Measurements from ENCODE around the gene RELN.

Gene RELN

DNA sequence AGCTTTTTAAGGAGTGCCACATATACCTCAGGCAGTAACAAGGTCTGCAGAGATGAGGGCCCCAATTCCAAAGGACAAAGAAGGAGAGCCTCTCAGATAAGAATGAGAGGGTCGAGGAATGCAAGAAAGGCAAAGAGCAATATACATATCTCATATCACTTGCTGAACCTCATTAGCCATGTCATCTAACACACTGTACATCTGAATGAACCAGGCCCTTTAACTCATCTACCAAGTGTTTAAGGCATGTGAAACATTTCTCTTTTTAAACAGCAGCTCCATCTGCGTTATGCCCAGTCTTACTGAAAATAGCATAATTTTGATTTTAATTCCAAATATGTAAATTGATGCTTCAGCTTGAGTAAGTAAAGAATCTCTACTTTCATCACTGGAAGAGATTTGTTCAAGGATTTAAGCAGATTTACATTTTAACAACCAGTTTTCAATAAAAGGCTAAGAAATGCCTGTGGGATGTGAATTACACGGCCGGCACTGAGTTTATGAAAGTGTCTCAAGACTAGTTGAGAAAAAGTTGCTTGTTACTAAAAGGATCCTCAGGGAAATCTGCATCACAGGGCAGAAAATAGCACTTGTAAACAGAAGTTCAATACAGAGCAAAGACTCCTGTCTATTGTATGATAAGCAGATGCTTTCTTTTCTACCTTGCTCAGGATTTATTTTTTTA is 419.7 kb downstream of the RELN start:
- no peaks in the 10 kb centered on the region for H3K36me3 ChIP-seq
- TF ChIP-seq Cebpa-rat (IDR thresholded peaks at IDR 0.05), result no peak
- no peaks in the 10 kb centered on the region for H3K9me3 ChIP-seq
- H3K27me3 ChIP-seq, result no peaks in the 10 kb centered on the region
- H4K20me1 ChIP-seq, result no peaks in the 10 kb centered on the region
- no peak overlapping the region for H3K9ac ChIP-seq
- H3K4me1 ChIP-seq, result peaks cover 3% of the 10 kb centered on the region; the same call in 1 of the 2 replicates
- H3K4me2 ChIP-seq, result no peak overlapping the region
- no peak overlapping the region for H3K4me3 ChIP-seq
- H3K27ac ChIP-seq, result no peak overlapping the region

DNA sequence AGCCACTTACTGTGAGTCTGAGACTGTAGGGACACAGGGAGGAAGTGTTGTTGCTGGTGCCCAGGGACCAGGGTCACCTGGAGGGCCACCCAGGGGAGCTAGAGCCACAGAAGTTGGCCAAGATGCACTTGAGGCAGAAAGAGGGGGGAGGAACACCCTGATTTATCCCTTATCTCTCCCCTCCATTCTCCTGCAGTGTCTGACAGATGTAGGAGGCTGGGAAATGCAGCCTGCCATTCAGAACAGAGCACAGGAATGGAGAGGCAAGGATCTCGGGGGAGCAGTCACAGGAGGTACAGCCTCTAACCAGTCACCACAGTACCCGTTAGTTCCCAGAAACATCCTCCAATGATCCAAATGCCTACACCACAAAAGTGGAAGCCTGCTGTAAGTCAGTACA is 425.0 kb downstream of the RELN start:
- peaks cover 36% of the 10 kb centered on the region for H3K4me1 ChIP-seq
- H3K4me3 ChIP-seq, result no peak overlapping the region
- no peak overlapping the region for H3K27ac ChIP-seq
- no peak for TF ChIP-seq Cebpa-rat (IDR thresholded peaks at IDR 0.05)
- no peaks in the 10 kb centered on the region for H3K36me3 ChIP-seq
- no peaks in the 10 kb centered on the region for H4K20me1 ChIP-seq
- peaks cover 4% of the 10 kb centered on the region; the same call in 1 of the 2 replicates for H3K9me3 ChIP-seq
- peak overlapping the region; percentile 54 for H3K4me2 ChIP-seq
- no peak overlapping the region for H3K9ac ChIP-seq
- H3K27me3 ChIP-seq, result no peaks in the 10 kb centered on the region

DNA sequence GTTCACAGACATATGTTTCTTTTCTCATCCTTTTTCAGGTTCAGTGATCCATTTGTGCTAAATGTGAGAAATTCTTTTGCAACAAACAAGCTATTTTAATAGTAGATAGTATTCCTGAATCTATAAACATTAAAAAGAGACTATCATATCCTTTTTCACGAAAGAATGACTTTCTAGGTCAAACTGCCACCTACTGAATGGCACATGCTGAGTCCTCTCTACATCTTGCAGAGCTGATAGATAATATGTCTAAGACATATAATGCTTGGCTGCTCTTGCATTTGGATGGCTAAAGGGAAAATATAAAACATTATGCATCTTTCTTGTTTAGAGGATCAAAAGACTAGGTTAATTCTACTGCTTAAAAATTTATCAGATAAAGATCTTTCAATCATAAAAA is 429.3 kb downstream of the RELN start:
- H3K9ac ChIP-seq, result no peak overlapping the region
- no peaks in the 10 kb centered on the region for H3K27me3 ChIP-seq
- no peaks in the 10 kb centered on the region for H4K20me1 ChIP-seq
- TF ChIP-seq Cebpa-rat (IDR thresholded peaks at IDR 0.05), result no peak
- no peak overlapping the region for H3K27ac ChIP-seq
- no peaks in the 10 kb centered on the region for H3K36me3 ChIP-seq
- peaks cover 51% of the 10 kb centered on the region for H3K4me1 ChIP-seq
- peak overlapping the region; percentile 44 for H3K4me2 ChIP-seq
- H3K4me3 ChIP-seq, result no peak overlapping the region
- peaks cover 4% of the 10 kb centered on the region; the same call in 1 of the 2 replicates for H3K9me3 ChIP-seq

DNA sequence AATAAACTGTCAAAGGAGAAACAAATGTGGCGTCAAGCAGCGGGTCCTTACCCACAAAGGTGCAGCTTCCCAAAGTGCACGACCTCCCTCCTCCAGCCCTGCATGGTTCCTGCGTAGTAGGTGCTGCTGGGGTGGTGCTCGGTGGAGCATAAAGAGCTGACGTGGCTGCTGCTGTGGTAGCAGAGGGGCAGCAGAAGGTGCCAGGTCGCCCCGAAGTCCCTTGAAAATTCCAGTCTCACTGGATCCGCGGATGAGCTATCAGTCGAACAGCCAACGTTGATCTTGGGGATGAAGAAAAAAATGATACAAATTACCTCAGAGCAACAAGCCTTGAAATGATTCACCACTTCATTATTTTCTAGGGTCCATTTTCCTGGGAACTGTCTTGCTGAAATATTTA is 438.4 kb downstream of the RELN start:
- no peak for TF ChIP-seq Cebpa-rat (IDR thresholded peaks at IDR 0.05)
- no peaks in the 10 kb centered on the region for H3K27me3 ChIP-seq
- H3K4me1 ChIP-seq, result no peaks in the 10 kb centered on the region
- H3K4me3 ChIP-seq, result no peak overlapping the region
- no peaks in the 10 kb centered on the region for H4K20me1 ChIP-seq
- no peak overlapping the region for H3K27ac ChIP-seq
- no peak overlapping the region for H3K9ac ChIP-seq
- H3K4me2 ChIP-seq, result no peak overlapping the region
- H3K9me3 ChIP-seq, result no peaks in the 10 kb centered on the region
- no peaks in the 10 kb centered on the region for H3K36me3 ChIP-seq

DNA sequence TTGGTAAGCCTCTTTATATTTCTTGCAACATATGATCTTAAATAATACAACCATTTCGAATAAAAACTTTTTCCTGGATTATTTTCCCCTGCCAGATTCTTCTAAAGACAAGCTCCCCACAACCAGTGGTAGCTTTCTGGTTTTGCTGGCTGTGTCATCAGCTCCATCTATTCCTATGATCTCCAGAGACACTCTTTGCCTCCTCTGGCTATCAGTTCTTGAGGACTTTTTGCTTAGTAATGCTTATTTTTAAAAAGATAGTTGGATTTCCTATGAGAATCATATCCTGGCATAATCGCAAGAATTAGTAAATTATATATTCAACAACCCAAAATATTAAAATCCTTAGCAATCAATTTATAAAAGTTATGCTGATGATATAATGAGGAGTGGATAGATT is 439.7 kb downstream of the RELN start:
- no peaks in the 10 kb centered on the region for H3K36me3 ChIP-seq
- no peak overlapping the region for H3K4me2 ChIP-seq
- TF ChIP-seq Cebpa-rat (IDR thresholded peaks at IDR 0.05), result no peak
- H3K9ac ChIP-seq, result no peak overlapping the region
- H3K4me3 ChIP-seq, result no peak overlapping the region
- H4K20me1 ChIP-seq, result no peaks in the 10 kb centered on the region
- no peaks in the 10 kb centered on the region for H3K27me3 ChIP-seq
- no peak overlapping the region for H3K27ac ChIP-seq
- no peaks in the 10 kb centered on the region for H3K9me3 ChIP-seq
- no peaks in the 10 kb centered on the region for H3K4me1 ChIP-seq

DNA sequence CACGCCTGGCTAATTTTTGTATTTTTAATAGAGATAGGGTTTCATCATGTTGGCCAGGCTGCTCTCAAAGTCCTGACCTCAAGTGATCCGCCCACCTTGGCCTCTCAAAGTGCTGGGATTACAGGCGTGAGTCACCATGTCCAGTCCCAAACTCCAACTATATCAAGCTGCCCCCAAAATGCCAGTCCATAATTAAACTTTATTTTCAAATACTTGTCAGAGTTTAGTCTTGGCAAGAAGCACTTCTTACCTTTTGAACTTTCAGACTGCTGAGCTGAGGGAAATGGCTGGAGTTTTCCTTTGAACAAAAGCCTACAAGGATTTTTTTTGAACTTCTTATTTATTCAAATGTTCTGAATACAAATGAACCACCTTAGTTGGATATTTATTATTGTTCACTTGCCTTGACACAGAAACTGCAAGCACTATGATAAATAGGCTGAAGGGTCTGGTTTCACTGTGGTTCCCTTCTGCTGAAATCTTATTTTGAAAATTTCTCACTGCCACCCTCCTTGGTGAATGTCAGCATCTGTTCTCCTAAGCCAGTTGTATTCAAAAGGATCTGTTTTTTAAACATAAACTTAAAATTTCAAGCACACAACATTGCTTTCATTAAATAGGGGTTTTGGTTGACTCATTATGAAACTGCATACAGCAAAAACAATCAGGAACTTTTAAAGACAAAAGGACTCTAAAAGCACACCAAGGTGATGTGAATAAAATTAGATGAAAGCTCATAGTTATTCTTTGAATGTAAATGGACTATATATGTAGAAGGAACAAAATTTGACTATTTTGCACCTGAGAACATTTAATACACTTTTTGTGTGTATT is 441.8 kb downstream of the RELN start:
- no peaks in the 10 kb centered on the region for H4K20me1 ChIP-seq
- no peak overlapping the region for H3K4me3 ChIP-seq
- H3K27me3 ChIP-seq, result no peaks in the 10 kb centered on the region
- H3K9me3 ChIP-seq, result no peaks in the 10 kb centered on the region
- H3K4me1 ChIP-seq, result no peaks in the 10 kb centered on the region
- no peaks in the 10 kb centered on the region for H3K36me3 ChIP-seq
- no peak for TF ChIP-seq Cebpa-rat (IDR thresholded peaks at IDR 0.05)
- H3K4me2 ChIP-seq, result no peak overlapping the region
- H3K9ac ChIP-seq, result no peak overlapping the region
- no peak overlapping the region for H3K27ac ChIP-seq

DNA sequence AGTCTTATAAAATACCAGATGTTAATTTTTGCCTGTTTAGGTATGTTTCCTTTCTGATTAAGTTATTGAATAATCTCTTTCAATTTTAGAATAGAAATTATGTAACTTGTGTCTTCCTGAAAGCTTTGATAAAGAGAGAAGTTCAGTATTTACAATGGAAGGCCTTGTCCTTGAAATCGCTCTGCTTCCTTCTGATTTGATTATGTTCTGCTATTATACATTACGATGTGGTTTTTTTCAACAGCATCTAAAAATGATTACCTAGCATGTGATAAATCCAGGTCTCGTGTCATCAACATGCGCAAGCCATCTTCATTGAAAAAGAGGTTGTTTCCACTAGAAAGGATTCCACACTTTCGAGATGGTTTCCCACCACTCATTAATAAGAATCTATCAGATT is 447.0 kb downstream of the RELN start:
- H3K4me2 ChIP-seq, result no peak overlapping the region
- no peak overlapping the region for H3K27ac ChIP-seq
- H3K27me3 ChIP-seq, result no peaks in the 10 kb centered on the region
- no peaks in the 10 kb centered on the region for H3K36me3 ChIP-seq
- TF ChIP-seq Cebpa-rat (IDR thresholded peaks at IDR 0.05), result no peak
- H3K9ac ChIP-seq, result no peak overlapping the region
- H3K9me3 ChIP-seq, result no peaks in the 10 kb centered on the region
- no peak overlapping the region for H3K4me3 ChIP-seq
- no peaks in the 10 kb centered on the region for H4K20me1 ChIP-seq
- no peaks in the 10 kb centered on the region for H3K4me1 ChIP-seq

DNA sequence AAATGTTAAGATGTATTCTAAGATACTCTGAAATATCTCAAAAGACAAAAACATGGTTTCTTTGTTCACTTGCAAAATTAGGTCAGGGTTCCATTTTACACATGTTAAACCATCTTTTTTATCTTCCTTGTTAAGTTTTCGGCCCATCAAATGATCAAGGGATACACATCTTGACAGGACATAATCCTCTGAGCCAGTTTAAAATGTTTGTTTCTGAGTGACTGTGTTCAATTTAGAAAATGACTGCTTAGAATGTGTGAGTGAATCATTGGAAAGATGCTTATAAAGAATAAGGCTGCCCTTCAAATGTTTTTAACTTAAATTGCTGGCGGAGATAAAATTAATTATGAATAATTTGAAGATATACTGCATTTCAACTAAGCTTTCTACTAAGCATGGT is 447.5 kb downstream of the RELN start:
- Histone ChIP-seq H3K36me3 (no peaks in the 10 kb centered on the region), H3K27ac (no peak overlapping the region), H3K4me3 (no peak overlapping the region), H3K9me3 (no peaks in the 10 kb centered on the region), H4K20me1 (no peaks in the 10 kb centered on the region), H3K27me3 (no peaks in the 10 kb centered on the region), H3K4me1 (no peaks in the 10 kb centered on the region), H3K4me2 (no peak overlapping the region), H3K9ac (no peak overlapping the region)
- TF ChIP-seq Cebpa-rat (IDR thresholded peaks at IDR 0.05), result no peak

DNA sequence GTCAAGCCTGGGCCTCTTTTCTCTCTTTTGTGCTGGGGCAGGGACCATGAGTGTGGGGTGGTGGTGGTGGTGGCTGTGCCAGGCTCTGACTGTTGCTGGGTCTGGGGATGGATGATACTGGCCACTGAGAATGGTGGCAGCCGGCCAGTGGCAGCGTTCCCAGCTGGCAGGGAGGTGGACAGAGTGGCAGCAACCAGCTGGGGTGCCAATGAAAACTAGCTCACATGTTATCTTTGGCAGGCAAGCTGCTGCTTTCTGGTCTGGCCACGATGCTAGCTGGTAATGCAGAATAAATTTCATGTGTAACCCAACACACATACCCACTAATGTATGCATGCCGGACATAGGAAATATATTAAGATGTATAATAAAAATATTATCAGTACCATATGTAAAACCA is 448.4 kb downstream of the RELN start:
- Histone ChIP-seq H3K27ac (no peak overlapping the region), H3K4me3 (no peak overlapping the region), H3K9ac (no peak overlapping the region), H3K4me2 (no peak overlapping the region), H3K36me3 (no peaks in the 10 kb centered on the region), H4K20me1 (no peaks in the 10 kb centered on the region), H3K9me3 (no peaks in the 10 kb centered on the region), H3K4me1 (no peaks in the 10 kb centered on the region), H3K27me3 (no peaks in the 10 kb centered on the region)
- TF ChIP-seq Cebpa-rat (IDR thresholded peaks at IDR 0.05), result no peak

DNA sequence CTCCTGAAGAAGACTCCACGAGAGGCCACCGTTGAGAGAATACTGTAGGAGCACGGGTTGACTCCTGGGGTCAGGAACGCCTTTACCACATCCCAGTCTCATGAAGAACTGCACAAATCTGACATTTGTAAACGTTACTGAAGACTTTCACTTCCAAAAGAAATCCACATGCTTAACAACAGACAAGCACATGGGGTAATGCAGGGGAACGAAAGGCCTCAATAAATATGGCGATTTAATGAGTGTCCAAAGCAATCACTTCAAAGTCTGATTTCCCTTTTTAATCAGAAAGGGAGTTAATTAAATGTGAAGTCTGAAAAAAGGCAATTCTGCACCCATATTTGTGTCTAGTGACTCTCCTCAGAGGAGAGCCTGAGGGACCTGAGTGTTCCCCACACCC is 449.1 kb downstream of the RELN start:
- Histone ChIP-seq H3K27ac (no peak overlapping the region), H3K9ac (no peak overlapping the region), H3K36me3 (no peaks in the 10 kb centered on the region), H4K20me1 (no peaks in the 10 kb centered on the region), H3K4me1 (no peaks in the 10 kb centered on the region), H3K27me3 (no peaks in the 10 kb centered on the region), H3K4me3 (no peak overlapping the region), H3K9me3 (no peaks in the 10 kb centered on the region), H3K4me2 (no peak overlapping the region)
- TF ChIP-seq Cebpa-rat (IDR thresholded peaks at IDR 0.05), result no peak

Data from BLaER1 (cell line).